GM18858 (cell line): ENCODE measurements around the gene PMF1.
A peak's percentile ranks its signal among the peaks of the same experiment; 100 is the strongest.
"Not testable (repeated sequence)": the region's sequence is repeated elsewhere in the genome, so short reads cannot be mapped to it uniquely, and the experiment has no call there.

ENCODE experiments used
- ATAC-seq: cut with Tn5 transposase; IDR thresholded peaks from one replicate; pipeline ENCODE4 v1.9.1; 2021; ENCODE audit not compliant: unreplicated experiment

PMF1 gene

GRCh38 chr1:156212833-156213643 is at the start of gene PMF1:
TSS of gene PMF1 (plus strand) at chr1:156213007. CDS start at chr1:156213016, 9 bp downstream.
- ATAC-seq: peak; percentile 63

GRCh38 chr1:156163712-156164111 is 49.1 kb upstream of the PMF1 start:
- ATAC-seq: no peak

GRCh38 chr1:156164125-156164831 is 48.5 kb upstream of the PMF1 start:
- ATAC-seq: no peak

- no peak for ATAC-seq
Observed at GRCh38 chr1:156165083-156165482, 47.7 kb upstream of the PMF1 start.

GRCh38 chr1:156167536-156167935 is 45.3 kb upstream of the PMF1 start:
- no peak for ATAC-seq

GRCh38 chr1:156172696-156173470 is 39.9 kb upstream of the PMF1 start:
- ATAC-seq: no peak

- ATAC-seq: no peak
Observed at GRCh38 chr1:156176610-156177210, 36.1 kb upstream of the PMF1 start.

- ATAC-seq: no peak
Observed at GRCh38 chr1:156177919-156178654, 34.7 kb upstream of the PMF1 start.

- ATAC-seq: no peak
Observed at GRCh38 chr1:156180471-156180870, 32.3 kb upstream of the PMF1 start.

GRCh38 chr1:156181391-156181924 is 31.3 kb upstream of the PMF1 start:
- ATAC-seq: not testable (repeated sequence)

GRCh38 chr1:156182010-156182779 is 30.6 kb upstream of the PMF1 start:
- ATAC-seq: not testable (repeated sequence)

GRCh38 chr1:156186347-156187177 is 26.2 kb upstream of the PMF1 start:
- ATAC-seq: not testable (repeated sequence)

GRCh38 chr1:156190265-156190664 is 22.5 kb upstream of the PMF1 start:
- not testable (repeated sequence) for ATAC-seq

GRCh38 chr1:156191292-156191964 is 21.4 kb upstream of the PMF1 start:
- no peak for ATAC-seq

- ATAC-seq: no peak
Observed at GRCh38 chr1:156193208-156193487, 19.7 kb upstream of the PMF1 start.

GRCh38 chr1:156193488-156194299 is 19.1 kb upstream of the PMF1 start, which contains the start of gene SLC25A44:
TSS of gene SLC25A44 (plus strand) at chr1:156194104. CDS start at chr1:156199848, 5,744 bp downstream.
- ATAC-seq: peak; percentile 81

GRCh38 chr1:156194300-156194652 is 18.5 kb upstream of the PMF1 start:
- no peak for ATAC-seq
